Psoas muscle (tissue), 8 donors: ENCODE data around the gene RBM20. TPM values are rescaled to one million over a fixed set of nuclear protein-coding genes. Genes with fewer than 3 reads are reported as not detected.
A peak's percentile ranks its signal among the peaks of the same experiment; 100 is the strongest.

Source experiments
- ATAC-seq, 4 donors: fragments of 200-7000 bp; cut with Tn5 transposase; one replicate each; pipeline ENCODE4 v1.9.1; 2020; ENCODE audit warnings: moderate library complexity in 3 of 4, mild to moderate bottlenecking in 2 of 4
- DNase-seq, 2 donors: peaks; one replicate each; pipeline ENCODE4 v3.0.0-alpha.2; 2020
- H3K27ac ChIP-seq: fragments of 200-600 bp; one replicate; pipeline ENCODE4 v1.8.0; 2022
- H3K27me3 ChIP-seq, 3 donors: fragments of 200-600 bp in 1 of 3; one replicate each; pipeline versions ENCODE4 v1.6.1 to v1.8.0; 2013 to 2022; ENCODE audit warnings: low read length in 2 of 3, mild to moderate bottlenecking in 2 of 3, moderate library complexity in 1 of 3; ENCODE audit not compliant: insufficient read depth in 3 of 3
- H3K36me3 ChIP-seq, 2 donors: fragments of 200-600 bp in 1 of 2; one replicate each; pipeline versions ENCODE4 v1.6.1 to v1.8.0; 2013 to 2022; ENCODE audit warnings: low read depth in 1 of 2, mild to moderate bottlenecking in 1 of 2, moderate library complexity in 1 of 2; ENCODE audit not compliant: insufficient read depth in 1 of 2
- H3K4me1 ChIP-seq: fragments of 200-600 bp; one replicate; pipeline ENCODE4 v1.8.0; 2022
- H3K4me3 ChIP-seq: fragments of 200-600 bp; one replicate; pipeline ENCODE4 v1.8.0; 2022; ENCODE audit warnings: mild to moderate bottlenecking
- H3K9me3 ChIP-seq: fragments of 200-600 bp; one replicate; pipeline ENCODE4 v1.8.0; 2022
- CTCF ChIP-seq: fragments of 200-600 bp; IDR thresholded peaks from one replicate; pipeline ENCODE4 v1.8.0; 2022; ENCODE audit warnings: antibody characterized with exemption
- WGBS, 3 donors: extraction: QIAGEN DNeasy Blood & Tissue Kit; methylation state at CpG; one replicate each; pipeline versions ENCODE4 v1.1.6 to v1.1.7; 2013; 5-methylcytosine and 5-hydroxymethylcytosine counted together
- intact Hi-C, 2 donors: fragments of 100-400 bp; cut with DNase I; formaldehyde crosslinking; loops; one replicate each; pipeline versions ENCODE4 v1.11.0 to v1.14.2; 2022
- polyA plus RNA-seq, 3 donors: library from polyadenylated mRNA; stranded (reverse); fragments of 200-250 nt; gene quantifications; one replicate each; pipeline ENCODE4 v1.2.3, GENCODE V29; 2013
- total RNA-seq, 4 donors: library from RNA; stranded (reverse); fragmentation: NEBNext Ultra II Directional in 2 of 4; extraction: Animal tissue kit (Norgen Biotek cat#: 25700) in 2 of 4; gene quantifications; one replicate each; pipeline versions ENCODE4 v1.2.1 to v1.2.4, GENCODE V29; 2021 to 2023
- donor health status: healthy with polysubstance abuse.
- donor health status: DM: no; HTN: no; CAD: no; lungs with moderate emphysema.
- donor health status: Bipolar disorder and iron deficiency.
- donor health status: healthy.
- donor health status: DM: yes; HTN: yes; CAD: no.
- donor health status: DM: no; HTN: no; CAD: no.
- donor health status: DM: no; HTN: no; CAD: no.
- donor health status: DM: yes; HTN: yes; CAD: no.

Gene RBM20
- total and polyA plus RNA-seq, 7 donors: 1.6 to 48.8 (median 14.2) TPM

- Histone ChIP-seq H3K4me1 (peaks cover 16% of the 10 kb centered on the region), H3K27me3 (no peaks in the 10 kb centered on the region), H3K4me3 (no peak overlapping the region), H3K27ac (no peak overlapping the region), H3K9me3 (no peaks in the 10 kb centered on the region), H3K36me3 (peaks cover 0 to 35% of the 10 kb centered on the region in 2 donors)
- intact Hi-C loops: loop anchor here in 1 of 2 donors (2.0 kb wide), 1 partner anchor 88 kb away; no protein-coding TSS in a partner anchor
- DNase-seq (no peak), ATAC-seq (peak; percentile 20 to 63 (median 44))
- WGBS, 3 donors: 31 to 62% (median 37%) methylated on average over 5 of the region's 5 CpGs
- TF ChIP-seq CTCF: no peak
Measured at GRCh38 chr10:110805292-110805691, 161.2 kb downstream of the RBM20 start.

- no peak for ATAC-seq
- H3K36me3 ChIP-seq: peaks cover 0 to 30% of the 10 kb centered on the region in 2 donors
- no peak overlapping the region for H3K27ac ChIP-seq
- whole genome bisulfite sequencing, 3 donors: 60 to 72% (median 64%) methylated on average over 4 of the region's 4 CpGs
- peaks cover 16% of the 10 kb centered on the region for H3K4me1 ChIP-seq
- no peaks in the 10 kb centered on the region for H3K27me3 ChIP-seq
- H3K4me3 ChIP-seq: no peak overlapping the region
- intact Hi-C loops: no loop called here
- H3K9me3 ChIP-seq: no peaks in the 10 kb centered on the region
- no peak for TF ChIP-seq CTCF
- no peak for DNase-seq
Measured at GRCh38 chr10:110806335-110806734, 162.2 kb downstream of the RBM20 start.

- Histone ChIP-seq H3K4me1 (peaks cover 8% of the 10 kb centered on the region), H3K27ac (no peak overlapping the region)
- intact Hi-C loops: no loop called here
Measured at GRCh38 chr10:110808123-110808522, 164.0 kb downstream of the RBM20 start.

GRCh38 chr10:110808615-110809014 is 164.5 kb downstream of the RBM20 start:
- H3K9me3 ChIP-seq: no peaks in the 10 kb centered on the region
- H3K36me3 ChIP-seq: peaks cover 0 to 37% of the 10 kb centered on the region in 2 donors
- peaks cover 4% of the 10 kb centered on the region for H3K4me1 ChIP-seq
- H3K27me3 ChIP-seq: no peaks in the 10 kb centered on the region
- 77 to 90% (median 86%) methylated on average over 5 of the region's 5 CpGs for WGBS, 3 donors
- no peak overlapping the region for H3K27ac ChIP-seq
- intact Hi-C loops: no loop called here
- DNase-seq (no peak), ATAC-seq (no peak)
- TF ChIP-seq CTCF: no peak
- H3K4me3 ChIP-seq: no peak overlapping the region

More at GRCh38 chr10:110808123-110808522, 164.0 kb downstream of the RBM20 start:
- peaks cover 0 to 32% of the 10 kb centered on the region in 2 donors for H3K36me3 ChIP-seq
- H3K4me3 ChIP-seq: no peak overlapping the region
- WGBS, 3 donors: 26 to 57% (median 41%) methylated on average over 3 of the region's 3 CpGs
- ATAC-seq (no peak), DNase-seq (no peak)
- no peaks in the 10 kb centered on the region for H3K27me3 ChIP-seq
- H3K9me3 ChIP-seq: no peaks in the 10 kb centered on the region
- TF ChIP-seq CTCF: no peak

GRCh38 chr10:110810625-110811024 is 166.5 kb downstream of the RBM20 start:
- Histone ChIP-seq H3K4me3 (no peak overlapping the region), H3K9me3 (no peaks in the 10 kb centered on the region), H3K4me1 (no peaks in the 10 kb centered on the region), H3K36me3 (peaks cover 0 to 49% of the 10 kb centered on the region in 2 donors), H3K27me3 (no peaks in the 10 kb centered on the region), H3K27ac (no peak overlapping the region)
- intact Hi-C loops: no loop called here
- no peak for TF ChIP-seq CTCF
- no peak for ATAC-seq
- no peak for DNase-seq
- WGBS, 3 donors: 73 to 96% (median 93%) methylated on average over 9 of the region's 9 CpGs
